IMR-90 (cell line): ENCODE results near the gene C3orf49. TPM values are rescaled to one million over a fixed set of nuclear protein-coding genes. Genes with fewer than 3 reads are reported as not detected.

Experiments used
- ATAC-seq: fragments of 200-7000 bp; cut with Tn5 transposase; 2 replicates; pipeline ENCODE4 v1.9.1; 2020; ENCODE audit warnings: low read depth, mild to moderate bottlenecking, moderate library complexity
- BruUV-seq: library from RNA; stranded (reverse); fragments of 400-500 nt; replicated peaks from 2 replicates; lab custom pipeline; 2021; lab: Mats Ljungman, UMichigan
- CTCF ChIA-PET: fragments of 300-600 bp; formaldehyde crosslinking; extraction: SDS; loops from one replicate; lab custom pipeline; 2021; ENCODE audit warnings: antibody characterized with exemption; lab: Yijun Ruan, JAX
- POLR2A ChIA-PET: fragments of 300-600 bp; sonication (Branson Sonifier 250); formaldehyde crosslinking; loops from one replicate; lab custom pipeline; 2022; ENCODE audit warnings: antibody characterized with exemption; ENCODE audit not compliant: unreplicated experiment; lab: Charles Lee
- DNase-seq: peaks from one replicate; pipeline ENCODE4 v3.0.0; 2013
- H2AFZ ChIP-seq: replicated peaks from 2 replicates; pipeline ENCODE3; 2013; ENCODE audit warnings: low read length, mild to moderate bottlenecking; ENCODE audit not compliant: poor library complexity
- H2AK5ac ChIP-seq: 2 replicates; pipeline ENCODE4 v1.6.1; 2013; ENCODE audit warnings: low read depth, low read length, inconsistent platforms
- H2AK9ac ChIP-seq: replicated peaks from 2 replicates; pipeline ENCODE3; 2013; ENCODE audit warnings: mild to moderate bottlenecking, low read depth, low read length, moderate library complexity; ENCODE audit not compliant: poor library complexity
- H2BK120ac ChIP-seq: 2 replicates; pipeline ENCODE4 v1.6.1; 2013; ENCODE audit warnings: low read depth, low read length, inconsistent platforms
- H2BK15ac ChIP-seq: 3 replicates; pipeline ENCODE4 v1.6.1; 2013; ENCODE audit warnings: low read depth, low read length, inconsistent platforms
- H2BK20ac ChIP-seq: 2 replicates; pipeline ENCODE4 v1.6.1; 2013; ENCODE audit warnings: low read depth, mild to moderate bottlenecking, inconsistent platforms, low read length, moderate library complexity
- H2BK5ac ChIP-seq: 2 replicates; pipeline ENCODE4 v1.6.1; 2013; ENCODE audit warnings: mild to moderate bottlenecking, low read depth, low read length, inconsistent platforms; ENCODE audit not compliant: poor library complexity, severe bottlenecking
- H3K14ac ChIP-seq: replicated peaks from 2 replicates; pipeline ENCODE4 v1.6.1; 2013; ENCODE audit warnings: low read depth, low read length, inconsistent platforms
- H3K18ac ChIP-seq: 2 replicates; pipeline ENCODE4 v1.6.1; 2013; ENCODE audit warnings: low read depth, low read length, control low read depth
- H3K23ac ChIP-seq: 2 replicates; pipeline ENCODE4 v1.6.1; 2013; ENCODE audit warnings: low read depth, low read length, inconsistent platforms
- H3K27ac ChIP-seq: 2 replicates; pipeline ENCODE4 v1.5.1; 2013; ENCODE audit warnings: mild to moderate bottlenecking, control low read depth, low read length; ENCODE audit not compliant: insufficient read depth
- H3K27me3 ChIP-seq: 2 replicates; pipeline ENCODE4 v1.6.1; 2013; ENCODE audit warnings: low read length; ENCODE audit not compliant: control insufficient read depth, insufficient read depth
- H3K36me3 ChIP-seq: 2 replicates; pipeline ENCODE4 v1.6.1; 2013; ENCODE audit warnings: low read length, mixed read lengths; ENCODE audit not compliant: control insufficient read depth, insufficient read depth
- H3K4ac ChIP-seq: 2 replicates; pipeline ENCODE4 v1.6.1; 2013; ENCODE audit warnings: low read depth, low read length, inconsistent platforms
- H3K4me1 ChIP-seq: 2 replicates; pipeline ENCODE4 v1.6.1; 2013; ENCODE audit warnings: low read length, mixed read lengths; ENCODE audit not compliant: control insufficient read depth, insufficient read depth
- H3K4me2 ChIP-seq: 2 replicates; pipeline ENCODE4 v1.6.1; 2013; ENCODE audit warnings: low read depth, mild to moderate bottlenecking, control low read depth, low read length, moderate library complexity
- H3K4me3 ChIP-seq: 2 replicates; pipeline ENCODE4 v1.5.1; 2013; ENCODE audit warnings: low read depth, mild to moderate bottlenecking, control low read depth, low read length, moderate library complexity; ENCODE audit not compliant: insufficient read depth
- H3K56ac ChIP-seq: 2 replicates; pipeline ENCODE4 v1.6.1; 2013; ENCODE audit warnings: low read length, inconsistent platforms; ENCODE audit not compliant: insufficient read depth; ENCODE audit errors: extremely low read depth
- H3K79me1 ChIP-seq, 2 experiments: 2 replicates each; pipeline ENCODE4 v1.6.1; 2013; ENCODE audit warnings: low read length in 2 of 2, inconsistent platforms in 1 of 2, low read depth in 1 of 2
- H3K9ac ChIP-seq: 2 replicates; pipeline ENCODE4 v1.6.1; 2013; ENCODE audit warnings: low read depth, low read length, control low read depth
- H3K9me1 ChIP-seq: 2 replicates; pipeline ENCODE4 v1.6.1; 2013; ENCODE audit warnings: low read length, inconsistent platforms; ENCODE audit not compliant: insufficient read depth
- H3K9me3 ChIP-seq: 2 replicates; pipeline ENCODE4 v1.6.1; 2013; ENCODE audit warnings: low read length; ENCODE audit not compliant: control insufficient read depth, insufficient read depth
- H4K20me1 ChIP-seq: 2 replicates; pipeline ENCODE4 v1.6.1; 2013; ENCODE audit warnings: low read length, inconsistent platforms; ENCODE audit not compliant: insufficient read depth
- H4K5ac ChIP-seq: 2 replicates; pipeline ENCODE4 v1.6.1; 2013; ENCODE audit warnings: mild to moderate bottlenecking, low read depth, low read length, control low read depth
- H4K8ac ChIP-seq, 2 experiments: 2 replicates each; pipeline ENCODE4 v1.6.1; 2013; ENCODE audit warnings: low read depth in 2 of 2, low read length in 2 of 2, control low read depth in 1 of 2, inconsistent platforms in 1 of 2
- H4K91ac ChIP-seq: 2 replicates; pipeline ENCODE4 v1.6.1; 2013; ENCODE audit warnings: low read depth, low read length, inconsistent platforms; ENCODE audit not compliant: insufficient read depth
- BHLHE40 ChIP-seq: fragments of 150-350 bp; IDR thresholded peaks from 2 replicates; pipeline ENCODE4 v1.6.1; 2016; ENCODE audit warnings: mild to moderate bottlenecking, low read depth, low read length
- CEBPB ChIP-seq: IDR thresholded peaks from 2 replicates; pipeline ENCODE4 v1.6.1; 2012; ENCODE audit warnings: low read depth, low read length, improper control_type of control experiment
- CHD1 ChIP-seq: IDR thresholded peaks from 2 replicates; pipeline ENCODE4 v1.6.1; 2012; ENCODE audit warnings: low read depth, low read length, improper control_type of control experiment
- FOS ChIP-seq: fragments of 150-350 bp; IDR thresholded peaks from 2 replicates; pipeline ENCODE4 v1.6.1; 2016; ENCODE audit warnings: low read depth, low read length
- MAFK ChIP-seq: IDR thresholded peaks from 2 replicates; pipeline ENCODE4 v1.6.1; 2012; ENCODE audit warnings: low read depth, low read length, improper control_type of control experiment
- MAZ ChIP-seq: IDR thresholded peaks from 2 replicates; pipeline ENCODE4 v1.6.1; 2012; ENCODE audit warnings: low read depth, mild to moderate bottlenecking, low read length, improper control_type of control experiment, moderate library complexity, borderline replicate concordance
- MXI1 ChIP-seq: IDR thresholded peaks from 2 replicates; pipeline ENCODE4 v1.6.1; 2012; ENCODE audit warnings: low read depth, mild to moderate bottlenecking, low read length, moderate library complexity, borderline replicate concordance
- NFE2L2 ChIP-seq: fragments of 150-350 bp; IDR thresholded peaks from 2 replicates; pipeline ENCODE4 v1.6.1; 2016; ENCODE audit warnings: low read depth, mild to moderate bottlenecking, low read length
- POLR2A ChIP-seq: IDR thresholded peaks from 2 replicates; pipeline ENCODE4 v1.6.1; 2012; ENCODE audit warnings: mild to moderate bottlenecking, low read depth, low read length
- RAD21 ChIP-seq: IDR thresholded peaks from 2 replicates; pipeline ENCODE4 v1.6.1; 2012; ENCODE audit warnings: low read length, improper control_type of control experiment
- RCOR1 ChIP-seq: IDR thresholded peaks from 2 replicates; pipeline ENCODE4 v1.6.1; 2012; ENCODE audit warnings: mild to moderate bottlenecking, low read length, improper control_type of control experiment; ENCODE audit not compliant: insufficient replicate concordance
- RFX5 ChIP-seq: IDR thresholded peaks from 2 replicates; pipeline ENCODE4 v1.8.0; 2012; ENCODE audit warnings: low read depth, mild to moderate bottlenecking, low read length, moderate library complexity
- SMC3 ChIP-seq: fragments of 150-350 bp; IDR thresholded peaks from 2 replicates; pipeline ENCODE4 v1.6.1; 2016; ENCODE audit warnings: low read depth, mild to moderate bottlenecking, antibody characterized with exemption, low read length, moderate library complexity
- USF2 ChIP-seq: fragments of 150-350 bp; IDR thresholded peaks from 2 replicates; pipeline ENCODE4 v1.6.1; 2017; ENCODE audit warnings: mild to moderate bottlenecking, antibody characterized with exemption, low read length, low read depth
- WGBS, 2 experiments: methylation state at CpG; one replicate each; pipeline versions ENCODE4 v1.1.5 to v1.1.7; 2013; ENCODE audit warnings: missing lambda C conversion rate in 2 of 2; ENCODE audit not compliant: insufficient read length in 1 of 2; ENCODE audit errors: extremely low coverage in 2 of 2; 5-methylcytosine and 5-hydroxymethylcytosine counted together
- dilution Hi-C: fragments of 300-500 bp; cut with HindIII; formaldehyde crosslinking; loops from one replicate; pipeline ENCODE4 v1.14.3; 2018; ENCODE audit warnings: low sequenced_read_pairs; ENCODE audit not compliant: unreplicated experiment
- in situ Hi-C: fragments of 300-500 bp; cut with MboI; formaldehyde crosslinking; loops from 3 replicates; pipeline ENCODE4 v1.14.3; 2019; ENCODE audit warnings: low sequenced_read_pairs, inconsistent platforms, mixed read lengths
- intact Hi-C: fragments of 100-400 bp; cut with micrococcal nuclease; formaldehyde crosslinking; loops from 2 replicates; pipeline ENCODE4 v1.10.0; 2022
- polyA plus RNA-seq, 3 experiments: library from polyadenylated mRNA; depleted of rRNA; stranded (reverse); fragments of >200 nt; gene quantifications; 2 replicates each; pipeline ENCODE4 v1.2.3, GENCODE V29; 2012; ENCODE audit warnings: low replicate concordance in 1 of 3
- total RNA-seq: library from RNA; depleted of rRNA; stranded (reverse); fragments of >200 nt; gene quantifications from 2 replicates; pipeline ENCODE4 v1.2.3, GENCODE V29; 2012
- TF ChIP-seq, protein P1 (sequence below): fragments of 150-350 bp; IDR thresholded peaks from 2 replicates; pipeline ENCODE4 v1.6.1; 2016; ENCODE audit warnings: low read depth, mild to moderate bottlenecking, low read length, moderate library complexity, borderline replicate concordance
- TF ChIP-seq, protein P2 (sequence below): conservative IDR thresholded peaks from 2 replicates; pipeline ENCODE4 v1.5.1; 2012; ENCODE audit warnings: mild to moderate bottlenecking, low read depth, low read length, improper control_type of control experiment

Gene C3orf49
- total and polyA plus RNA-seq, 2 of the 4 experiments (the other 2 are of a cell fraction) = not detected

DNA sequence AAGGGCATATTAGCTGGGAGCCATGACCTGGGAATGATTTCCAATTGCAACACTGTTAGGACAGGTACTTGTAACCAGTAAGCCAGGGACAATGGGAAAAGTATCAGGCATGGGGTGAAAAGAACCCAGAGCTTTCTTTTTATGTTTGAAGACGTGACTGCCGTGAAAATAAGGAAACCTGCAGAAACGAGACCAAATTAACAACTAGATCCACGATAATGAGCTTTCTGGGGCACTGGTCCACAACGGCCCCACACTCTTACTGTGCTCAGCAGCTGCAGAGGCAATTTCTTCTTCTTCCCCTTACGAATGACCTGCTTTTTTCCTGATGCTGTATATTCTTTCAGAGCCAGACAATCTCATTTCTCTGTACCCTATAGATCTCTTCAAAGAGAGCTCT lies 11.4 kb downstream of the C3orf49 start:
- no peak overlapping the region for H2BK120ac ChIP-seq
- H3K56ac ChIP-seq = no peak overlapping the region
- no peaks in the 10 kb centered on the region for H3K9me3 ChIP-seq
- dilution Hi-C loops = no loop called here
- H3K27ac ChIP-seq = no peak overlapping the region
- ATAC-seq (no peak), DNase-seq (no peak)
- no peak overlapping the region for H2BK15ac ChIP-seq
- in situ Hi-C loops = no loop called here
- H3K14ac ChIP-seq = no peak overlapping the region
- POLR2A ChIA-PET = no interaction called here
- H4K5ac ChIP-seq = no peak overlapping the region
- H4K20me1 ChIP-seq = no peaks in the 10 kb centered on the region
- H3K4ac ChIP-seq = no peak overlapping the region
- no peak overlapping the region for H3K4me2 ChIP-seq
- H3K27me3 ChIP-seq = no peaks in the 10 kb centered on the region
- peaks cover 2% of the 10 kb centered on the region; the same call in 1 of the 2 replicates for H3K4me1 ChIP-seq
- no peak for TF ChIP-seq BHLHE40
- TF ChIP-seq, protein P1, sequence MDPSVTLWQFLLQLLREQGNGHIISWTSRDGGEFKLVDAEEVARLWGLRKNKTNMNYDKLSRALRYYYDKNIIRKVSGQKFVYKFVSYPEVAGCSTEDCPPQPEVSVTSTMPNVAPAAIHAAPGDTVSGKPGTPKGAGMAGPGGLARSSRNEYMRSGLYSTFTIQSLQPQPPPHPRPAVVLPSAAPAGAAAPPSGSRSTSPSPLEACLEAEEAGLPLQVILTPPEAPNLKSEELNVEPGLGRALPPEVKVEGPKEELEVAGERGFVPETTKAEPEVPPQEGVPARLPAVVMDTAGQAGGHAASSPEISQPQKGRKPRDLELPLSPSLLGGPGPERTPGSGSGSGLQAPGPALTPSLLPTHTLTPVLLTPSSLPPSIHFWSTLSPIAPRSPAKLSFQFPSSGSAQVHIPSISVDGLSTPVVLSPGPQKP = no peak
- no peak for TF ChIP-seq NFE2L2
- TF ChIP-seq RAD21 = no peak
- no peak for TF ChIP-seq CHD1
- no peak for TF ChIP-seq RCOR1
- TF ChIP-seq MXI1 = no peak
- TF ChIP-seq RFX5 = no peak
- TF ChIP-seq CEBPB = no peak
- TF ChIP-seq USF2 = no peak
- no peak for TF ChIP-seq SMC3
- TF ChIP-seq MAZ = no peak
- no peak for TF ChIP-seq MAFK
- TF ChIP-seq FOS = no peak
- no peak for TF ChIP-seq POLR2A
- TF ChIP-seq, protein P2, sequence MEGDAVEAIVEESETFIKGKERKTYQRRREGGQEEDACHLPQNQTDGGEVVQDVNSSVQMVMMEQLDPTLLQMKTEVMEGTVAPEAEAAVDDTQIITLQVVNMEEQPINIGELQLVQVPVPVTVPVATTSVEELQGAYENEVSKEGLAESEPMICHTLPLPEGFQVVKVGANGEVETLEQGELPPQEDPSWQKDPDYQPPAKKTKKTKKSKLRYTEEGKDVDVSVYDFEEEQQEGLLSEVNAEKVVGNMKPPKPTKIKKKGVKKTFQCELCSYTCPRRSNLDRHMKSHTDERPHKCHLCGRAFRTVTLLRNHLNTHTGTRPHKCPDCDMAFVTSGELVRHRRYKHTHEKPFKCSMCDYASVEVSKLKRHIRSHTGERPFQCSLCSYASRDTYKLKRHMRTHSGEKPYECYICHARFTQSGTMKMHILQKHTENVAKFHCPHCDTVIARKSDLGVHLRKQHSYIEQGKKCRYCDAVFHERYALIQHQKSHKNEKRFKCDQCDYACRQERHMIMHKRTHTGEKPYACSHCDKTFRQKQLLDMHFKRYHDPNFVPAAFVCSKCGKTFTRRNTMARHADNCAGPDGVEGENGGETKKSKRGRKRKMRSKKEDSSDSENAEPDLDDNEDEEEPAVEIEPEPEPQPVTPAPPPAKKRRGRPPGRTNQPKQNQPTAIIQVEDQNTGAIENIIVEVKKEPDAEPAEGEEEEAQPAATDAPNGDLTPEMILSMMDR = no peak
- H2BK5ac ChIP-seq = no peak overlapping the region
- no peak overlapping the region for H2AK5ac ChIP-seq
- H2BK20ac ChIP-seq = no peak overlapping the region
- H3K4me3 ChIP-seq = no peak overlapping the region
- H3K9me1 ChIP-seq = no peaks in the 10 kb centered on the region
- H3K23ac ChIP-seq = no peak overlapping the region
- H2AK9ac ChIP-seq = no peak overlapping the region
- no peak overlapping the region for H2AFZ ChIP-seq
- H3K18ac ChIP-seq = no peak overlapping the region
- no peak overlapping the region for H3K9ac ChIP-seq
- H3K36me3 ChIP-seq = peaks cover 18% of the 10 kb centered on the region
- CTCF ChIA-PET = no interaction called here
- 100% methylated on average over 4 of the region's 6 CpGs; no CpG with 5 or more reads in 1 of the 2 experiments for WGBS, 2 experiments
- no peak overlapping the region for H4K8ac ChIP-seq
- intact Hi-C loops = no loop called here
- 0 out of 4 replicates have a peak, but pooled peaks cover 0 to 3% of the 10 kb centered on the region in 2 experiments for H3K79me1 ChIP-seq
- no peak overlapping the region for H4K91ac ChIP-seq
- BruUV-seq = no TSS peak
